OCI-LY7 (cell line): ENCODE measurements around the gene DHX9.

Experiments
- EZH2phosphoT487 ChIP-seq: fragments of 200-600 bp; sonication (generic); IDR thresholded peaks from 2 replicates; pipeline ENCODE4 v1.6.1; 2018; ENCODE audit warnings: low read depth, borderline replicate concordance, mild to moderate bottlenecking, mixed run types, antibody characterized with exemption, low read length, moderate library complexity, mixed read lengths
- TF ChIP-seq, protein P1 (sequence below): fragments of 200-600 bp; sonication (generic); conservative IDR thresholded peaks from 2 replicates; pipeline ENCODE4 v1.5.1; 2014; ENCODE audit warnings: mild to moderate bottlenecking, antibody characterized with exemption, low read length, moderate library complexity, mixed read lengths

DNA sequence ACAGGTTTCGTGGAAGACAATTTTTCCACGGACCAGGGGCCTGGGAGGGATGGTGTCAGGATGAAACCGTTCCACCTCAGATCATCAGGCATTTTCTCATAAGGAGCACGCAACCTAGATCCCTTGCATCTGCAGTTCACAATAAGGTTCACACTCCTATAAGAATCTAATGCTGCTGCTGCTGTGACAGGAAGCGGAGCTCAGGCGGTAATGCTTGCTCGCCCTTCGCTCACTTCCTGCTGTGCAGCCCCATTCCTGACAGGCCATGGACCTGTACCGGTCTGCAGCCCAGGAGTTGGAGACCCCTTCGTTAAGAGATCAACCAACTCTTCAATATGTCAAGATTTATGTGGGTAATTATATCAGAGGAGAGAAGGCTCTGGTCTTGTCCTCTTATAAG lies 3.3 kb upstream of the DHX9 start:
- TF ChIP-seq, protein P1, sequence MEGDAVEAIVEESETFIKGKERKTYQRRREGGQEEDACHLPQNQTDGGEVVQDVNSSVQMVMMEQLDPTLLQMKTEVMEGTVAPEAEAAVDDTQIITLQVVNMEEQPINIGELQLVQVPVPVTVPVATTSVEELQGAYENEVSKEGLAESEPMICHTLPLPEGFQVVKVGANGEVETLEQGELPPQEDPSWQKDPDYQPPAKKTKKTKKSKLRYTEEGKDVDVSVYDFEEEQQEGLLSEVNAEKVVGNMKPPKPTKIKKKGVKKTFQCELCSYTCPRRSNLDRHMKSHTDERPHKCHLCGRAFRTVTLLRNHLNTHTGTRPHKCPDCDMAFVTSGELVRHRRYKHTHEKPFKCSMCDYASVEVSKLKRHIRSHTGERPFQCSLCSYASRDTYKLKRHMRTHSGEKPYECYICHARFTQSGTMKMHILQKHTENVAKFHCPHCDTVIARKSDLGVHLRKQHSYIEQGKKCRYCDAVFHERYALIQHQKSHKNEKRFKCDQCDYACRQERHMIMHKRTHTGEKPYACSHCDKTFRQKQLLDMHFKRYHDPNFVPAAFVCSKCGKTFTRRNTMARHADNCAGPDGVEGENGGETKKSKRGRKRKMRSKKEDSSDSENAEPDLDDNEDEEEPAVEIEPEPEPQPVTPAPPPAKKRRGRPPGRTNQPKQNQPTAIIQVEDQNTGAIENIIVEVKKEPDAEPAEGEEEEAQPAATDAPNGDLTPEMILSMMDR, result no peak
- TF ChIP-seq EZH2phosphoT487, result no peak
